HG03103 (cell line): ENCODE data around the gene TNIP2.
A peak's percentile ranks its signal among the peaks of the same experiment; 100 is the strongest.

Experiments used
- ATAC-seq: cut with Tn5 transposase; IDR thresholded peaks from one replicate; pipeline ENCODE4 v1.9.1; 2021; ENCODE audit warnings: low read depth; ENCODE audit not compliant: unreplicated experiment

TNIP2 gene

GRCh38 chr4:2755821-2756690 lies at the start of gene TNIP2:
Gene TNIP2, minus strand, starts transcription at chr4:2756336. Its CDS starts 47 bp downstream, at chr4:2756289.
- peak; percentile 50 for ATAC-seq

GRCh38 chr4:2804973-2805501 lies 48.9 kb upstream of the TNIP2 start:
- ATAC-seq, result no peak

- ATAC-seq, result no peak
Measured at GRCh38 chr4:2804449-2804972, 48.4 kb upstream of the TNIP2 start.

GRCh38 chr4:2803624-2804448 lies 47.7 kb upstream of the TNIP2 start:
- no peak for ATAC-seq

GRCh38 chr4:2802618-2803531 lies 46.7 kb upstream of the TNIP2 start:
- no peak for ATAC-seq

- ATAC-seq, result no peak
Measured at GRCh38 chr4:2800691-2801596, 44.8 kb upstream of the TNIP2 start.

- no peak for ATAC-seq
Measured at GRCh38 chr4:2799971-2800690, 44.0 kb upstream of the TNIP2 start.

- ATAC-seq, result no peak
Measured at GRCh38 chr4:2799224-2799911, 43.2 kb upstream of the TNIP2 start.

GRCh38 chr4:2798399-2799223 lies 42.5 kb upstream of the TNIP2 start:
- no peak for ATAC-seq

- no peak for ATAC-seq
Measured at GRCh38 chr4:2797545-2798305, 41.6 kb upstream of the TNIP2 start.

- ATAC-seq, result no peak
Measured at GRCh38 chr4:2796849-2797544, 40.9 kb upstream of the TNIP2 start.

GRCh38 chr4:2795893-2796848 lies 40.0 kb upstream of the TNIP2 start:
- ATAC-seq, result no peak

GRCh38 chr4:2795300-2795892 lies 39.3 kb upstream of the TNIP2 start:
- no peak for ATAC-seq
